Activated CD4-positive, alpha-beta T cell treated with anti-CD3 and anti-CD28 coated beads for 24 hours (primary cell): ENCODE results near the gene POLDIP3.
A peak's percentile ranks its signal among the peaks of the same experiment; 100 is the strongest.

ENCODE experiments used
- DNase-seq, 2 donors: peaks; one replicate each; pipeline ENCODE4 v3.0.0-alpha.2; 2020; ENCODE audit warnings: low read depth in 2 of 2

POLDIP3 gene

GRCh38 chr22:42642806-42643633 is 28.3 kb upstream of the POLDIP3 start:
- no peak for DNase-seq

GRCh38 chr22:42641801-42642413 is 27.2 kb upstream of the POLDIP3 start:
- no peak for DNase-seq

GRCh38 chr22:42639541-42640241 is 25.0 kb upstream of the POLDIP3 start:
- DNase-seq, result no peak

GRCh38 chr22:42637555-42637954 is 22.9 kb upstream of the POLDIP3 start:
- DNase-seq, result no peak

- DNase-seq, result no peak
These were observed 21.8 kb upstream of the POLDIP3 start for GRCh38 chr22:42636506-42636905.

- no peak for DNase-seq
These were observed 20.8 kb upstream of the POLDIP3 start for GRCh38 chr22:42635531-42635930.

GRCh38 chr22:42633013-42633412 is 18.3 kb upstream of the POLDIP3 start:
- no peak for DNase-seq

- no peak for DNase-seq
These were observed 17.4 kb upstream of the POLDIP3 start for GRCh38 chr22:42632096-42632495.

- DNase-seq, result no peak
These were observed 16.4 kb upstream of the POLDIP3 start for GRCh38 chr22:42630901-42631602.

GRCh38 chr22:42630211-42630610 is 15.5 kb upstream of the POLDIP3 start:
- DNase-seq, result no peak

GRCh38 chr22:42627981-42628380 is 13.3 kb upstream of the POLDIP3 start:
- DNase-seq, result no peak

GRCh38 chr22:42626951-42627625 is 12.4 kb upstream of the POLDIP3 start:
- DNase-seq, result no peak

- DNase-seq, result no peak
These were observed 11.7 kb upstream of the POLDIP3 start for GRCh38 chr22:42626431-42626830.

GRCh38 chr22:42625416-42625815 is 10.7 kb upstream of the POLDIP3 start:
- no peak for DNase-seq

GRCh38 chr22:42624551-42625106 is 9.9 kb upstream of the POLDIP3 start:
- DNase-seq, result no peak

GRCh38 chr22:42623756-42624441 is 9.2 kb upstream of the POLDIP3 start:
- no peak for DNase-seq

GRCh38 chr22:42623301-42623751 is 8.6 kb upstream of the POLDIP3 start:
- DNase-seq, result no peak

- no peak for DNase-seq
These were observed 7.5 kb upstream of the POLDIP3 start for GRCh38 chr22:42622061-42622710.

GRCh38 chr22:42621505-42622002 is 6.9 kb upstream of the POLDIP3 start:
- DNase-seq, result peak; percentile 34 to 39

- DNase-seq, result no peak
These were observed 5.4 kb upstream of the POLDIP3 start for GRCh38 chr22:42620084-42620483.
